Measurements from ENCODE around the gene CLCN4. TPM values are rescaled to one million over a fixed set of nuclear protein-coding genes. Genes with fewer than 3 reads are reported as not detected.

The CLCN4 gene
- total RNA-seq, 1 donor, result 0.84 TPM

GRCh38 chrX:10143071-10143983, 13.4 kb upstream of the CLCN4 start:
- no peaks in the 10 kb centered on the region for H3K9me3 ChIP-seq (ENCODE audit: low read depth, low read length)
- no peak overlapping the region for H3K4me3 ChIP-seq (ENCODE audit: low read length)
- no peaks in the 10 kb centered on the region for H3K27me3 ChIP-seq (ENCODE audit: insufficient read depth, low read length)
- no peaks in the 10 kb centered on the region for H3K4me1 ChIP-seq (ENCODE audit: insufficient read depth, low read length)

DNA sequence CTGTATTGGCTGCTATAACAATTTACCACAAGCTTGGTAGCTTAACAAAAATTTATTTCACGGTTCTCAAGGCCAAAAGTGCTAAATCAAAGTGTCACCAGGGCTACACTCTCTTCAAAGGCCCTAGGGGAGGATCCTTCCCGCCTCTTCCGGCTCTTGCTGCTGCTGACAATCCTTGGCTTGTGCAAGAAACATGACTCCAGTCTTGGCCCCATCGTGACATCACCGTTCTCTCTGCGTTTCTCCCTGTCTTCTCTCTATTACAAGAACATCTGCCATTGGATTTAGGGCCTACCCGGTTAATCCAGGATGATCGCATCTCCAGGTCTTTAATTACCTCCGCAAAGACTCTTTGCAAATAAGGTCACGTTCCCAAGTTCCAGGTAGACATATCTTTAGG, 10.4 kb upstream of the CLCN4 start:
- Histone ChIP-seq H3K4me1 (ENCODE audit: insufficient read depth, low read length) (no peaks in the 10 kb centered on the region), H3K9me3 (ENCODE audit: low read depth, low read length) (no peaks in the 10 kb centered on the region), H3K27me3 (ENCODE audit: insufficient read depth, low read length) (no peaks in the 10 kb centered on the region), H3K4me3 (ENCODE audit: low read length) (no peak overlapping the region)

- peaks cover under 1% of the 10 kb centered on the region for H3K27me3 ChIP-seq (ENCODE audit: insufficient read depth, low read length)
- H3K4me1 ChIP-seq (ENCODE audit: insufficient read depth, low read length), result peaks cover 6% of the 10 kb centered on the region
- no peaks in the 10 kb centered on the region for H3K9me3 ChIP-seq (ENCODE audit: low read depth, low read length)
- no peak overlapping the region for H3K4me3 ChIP-seq (ENCODE audit: low read length)
Measured at GRCh38 chrX:10152086-10152485, 4.7 kb upstream of the CLCN4 start.

DNA sequence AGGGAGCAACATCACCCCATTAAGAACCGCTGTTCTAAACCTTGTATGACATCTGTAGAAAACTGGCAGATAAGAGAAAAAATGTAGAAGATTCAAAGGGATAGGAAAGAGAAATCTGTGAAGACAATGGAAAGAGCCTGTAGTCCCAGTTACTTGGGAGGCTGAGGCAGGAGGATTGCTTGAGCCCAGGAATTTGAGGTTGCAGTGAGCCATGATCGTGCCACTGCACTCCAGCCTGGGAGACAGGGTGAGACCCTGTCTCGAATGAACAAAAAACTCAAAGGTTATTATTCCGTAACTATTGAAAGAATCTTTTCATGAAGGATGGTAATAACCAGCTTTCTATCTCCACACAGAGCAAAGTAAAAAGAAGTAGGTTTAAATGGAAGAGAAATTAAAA, 1.6 kb upstream of the CLCN4 start:
- no peaks in the 10 kb centered on the region for H3K9me3 ChIP-seq (ENCODE audit: low read depth, low read length)
- H3K27me3 ChIP-seq (ENCODE audit: insufficient read depth, low read length), result peaks cover 24% of the 10 kb centered on the region
- H3K4me1 ChIP-seq (ENCODE audit: insufficient read depth, low read length), result peaks cover 13% of the 10 kb centered on the region
- no peak overlapping the region for H3K4me3 ChIP-seq (ENCODE audit: low read length)

DNA sequence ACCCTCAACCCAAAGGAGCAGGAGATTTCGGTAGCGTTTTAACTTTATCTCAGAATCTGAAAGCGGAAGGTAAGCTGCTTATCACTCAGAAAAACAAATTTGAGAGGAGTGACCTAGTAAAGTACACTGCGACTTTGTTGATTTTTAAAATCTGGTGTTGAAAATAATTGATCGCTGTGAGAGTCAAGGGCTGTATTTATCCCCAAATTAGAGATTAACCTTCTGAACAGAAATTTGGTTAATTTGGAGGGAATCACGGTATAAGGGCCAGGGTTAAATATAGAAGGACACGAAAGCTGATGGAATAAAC, 212 bp downstream of the CLCN4 start:
- Histone ChIP-seq H3K27me3 (ENCODE audit: insufficient read depth, low read length) (peaks cover 27% of the 10 kb centered on the region), H3K4me1 (ENCODE audit: insufficient read depth, low read length) (peaks cover 13% of the 10 kb centered on the region), H3K4me3 (ENCODE audit: low read length) (peak overlapping the region; percentile 35), H3K9me3 (ENCODE audit: low read depth, low read length) (no peaks in the 10 kb centered on the region)

DNA sequence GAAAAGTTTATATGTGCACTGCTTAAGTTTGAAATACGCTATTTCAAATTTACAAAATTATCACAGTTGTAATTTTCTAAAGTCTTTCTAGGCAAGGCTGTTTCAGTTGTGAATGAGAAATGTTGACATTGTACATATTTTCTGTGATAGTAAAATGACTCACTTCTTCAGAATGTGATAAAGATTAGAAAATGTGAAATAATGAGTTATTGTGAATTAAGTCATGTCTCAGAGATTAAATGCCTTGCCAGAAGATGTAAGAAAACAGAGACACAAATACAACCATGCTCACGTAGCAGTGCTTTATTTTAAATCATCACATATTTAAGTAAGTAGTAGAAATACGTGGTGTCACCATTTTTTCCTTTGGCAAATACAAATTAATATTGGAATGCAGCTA, 768 bp downstream of the CLCN4 start:
- no peak overlapping the region for H3K4me3 ChIP-seq (ENCODE audit: low read length)
- peaks cover 13% of the 10 kb centered on the region for H3K4me1 ChIP-seq (ENCODE audit: insufficient read depth, low read length)
- no peaks in the 10 kb centered on the region for H3K9me3 ChIP-seq (ENCODE audit: low read depth, low read length)
- peaks cover 27% of the 10 kb centered on the region for H3K27me3 ChIP-seq (ENCODE audit: insufficient read depth, low read length)

DNA sequence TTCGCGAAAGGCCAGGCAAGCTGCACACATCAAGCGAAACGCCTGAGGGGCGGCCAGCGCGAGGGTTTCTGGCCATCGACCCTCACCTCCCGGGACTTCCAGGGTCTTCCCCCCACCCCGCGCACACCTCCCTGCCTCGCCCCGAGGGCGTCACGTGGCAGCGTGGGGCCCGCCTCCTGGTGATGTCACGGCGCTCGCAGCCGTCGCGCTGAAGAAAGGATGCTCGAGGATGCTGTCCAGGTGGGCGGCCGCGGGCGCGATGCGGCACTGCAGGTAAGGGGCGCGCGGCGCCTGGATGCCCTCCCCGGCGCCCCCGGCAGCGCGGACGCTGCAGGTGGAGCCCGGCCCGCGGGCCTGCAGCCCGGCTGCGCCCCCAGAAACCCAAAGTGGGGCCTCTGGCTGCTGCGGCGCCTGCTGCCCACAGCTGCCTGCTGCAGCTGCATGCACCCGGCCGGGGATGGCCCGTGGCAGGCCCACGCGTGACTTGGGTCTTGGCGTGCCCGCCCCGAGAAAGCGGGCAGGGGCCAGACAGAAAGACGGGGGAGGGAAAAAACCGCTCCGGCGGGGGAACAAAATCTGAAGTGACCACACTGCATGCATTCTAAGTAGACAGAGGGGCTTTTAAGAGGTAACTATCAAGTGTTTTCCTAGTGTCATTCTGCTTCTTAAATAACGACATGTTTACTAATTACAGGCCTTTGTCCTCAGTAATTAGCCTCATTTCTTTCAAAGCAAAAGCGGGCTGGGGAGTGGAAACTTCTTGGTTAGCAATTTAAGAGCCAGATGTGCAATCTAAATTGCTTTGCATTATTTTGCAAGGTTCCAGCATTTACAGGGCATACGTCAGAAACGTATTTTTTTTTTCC, 1.7 kb downstream of the CLCN4 start:
- no peaks in the 10 kb centered on the region for H3K9me3 ChIP-seq (ENCODE audit: low read depth, low read length)
- H3K27me3 ChIP-seq (ENCODE audit: insufficient read depth, low read length), result peaks cover 27% of the 10 kb centered on the region
- no peak overlapping the region for H3K4me3 ChIP-seq (ENCODE audit: low read length)

GRCh38 chrX:10159145-10159468, 2.3 kb downstream of the CLCN4 start:
- Histone ChIP-seq H3K9me3 (ENCODE audit: low read depth, low read length) (no peaks in the 10 kb centered on the region), H3K4me3 (ENCODE audit: low read length) (no peak overlapping the region), H3K4me1 (ENCODE audit: insufficient read depth, low read length) (peaks cover 13% of the 10 kb centered on the region), H3K27me3 (ENCODE audit: insufficient read depth, low read length) (peaks cover 27% of the 10 kb centered on the region)

More for the DNA sequence above, 1.7 kb downstream of the CLCN4 start:
- peaks cover 13% of the 10 kb centered on the region for H3K4me1 ChIP-seq (ENCODE audit: insufficient read depth, low read length)

DNA sequence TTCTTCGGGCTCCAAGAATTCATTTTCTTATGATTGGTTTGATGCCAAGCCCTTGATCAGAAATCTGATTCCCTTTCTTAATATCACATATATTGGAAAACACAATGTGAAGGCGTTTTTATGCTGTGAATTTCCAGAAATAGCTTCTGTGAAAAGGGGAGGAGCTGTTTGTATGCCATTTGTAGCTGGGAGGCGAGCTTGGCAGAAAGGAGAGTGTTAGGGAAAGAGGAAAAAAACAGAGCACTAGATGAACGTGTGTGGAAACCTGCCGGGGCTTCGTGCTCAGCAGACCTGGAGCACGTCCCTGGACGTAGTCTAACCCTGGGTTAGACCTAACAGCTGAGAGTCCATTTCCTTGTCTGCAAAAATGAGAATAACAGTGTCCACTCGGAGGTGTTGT, 3.4 kb downstream of the CLCN4 start:
- no peaks in the 10 kb centered on the region for H3K9me3 ChIP-seq (ENCODE audit: low read depth, low read length)

DNA sequence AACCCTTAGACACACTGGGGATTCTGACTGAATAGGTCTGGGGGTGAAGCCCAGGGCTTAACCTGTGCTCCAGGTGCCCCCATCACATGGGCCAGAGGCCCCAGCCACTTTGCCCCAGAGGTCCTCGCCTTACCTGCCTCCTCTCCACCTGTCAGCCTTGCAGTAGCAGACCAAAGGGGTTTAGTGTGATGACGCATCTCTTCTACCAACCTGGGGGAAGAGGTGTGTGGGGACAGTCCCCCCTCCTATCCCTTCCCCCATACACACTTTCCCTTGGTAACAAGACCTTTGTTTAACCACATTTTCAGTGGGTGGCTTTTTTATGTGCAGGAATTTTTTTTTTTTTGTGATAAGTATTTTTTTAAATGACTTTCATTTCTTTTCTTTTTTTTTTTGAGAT, 6.3 kb downstream of the CLCN4 start:
- H3K4me3 ChIP-seq (ENCODE audit: low read length), result no peak overlapping the region
- H3K4me1 ChIP-seq (ENCODE audit: insufficient read depth, low read length), result peaks cover 40% of the 10 kb centered on the region
- H3K27me3 ChIP-seq (ENCODE audit: insufficient read depth, low read length), result peaks cover 17% of the 10 kb centered on the region
- no peaks in the 10 kb centered on the region for H3K9me3 ChIP-seq (ENCODE audit: low read depth, low read length)

More for the DNA sequence above, 3.4 kb downstream of the CLCN4 start:
- peaks cover 27% of the 10 kb centered on the region for H3K27me3 ChIP-seq (ENCODE audit: insufficient read depth, low read length)
- H3K4me3 ChIP-seq (ENCODE audit: low read length), result no peak overlapping the region
- peaks cover 18% of the 10 kb centered on the region for H3K4me1 ChIP-seq (ENCODE audit: insufficient read depth, low read length)

- H3K9me3 ChIP-seq (ENCODE audit: low read depth, low read length), result no peaks in the 10 kb centered on the region
- H3K27me3 ChIP-seq (ENCODE audit: insufficient read depth, low read length), result peaks cover 3% of the 10 kb centered on the region
- peaks cover 43% of the 10 kb centered on the region for H3K4me1 ChIP-seq (ENCODE audit: insufficient read depth, low read length)
- H3K4me3 ChIP-seq (ENCODE audit: low read length), result no peak overlapping the region
Measured at GRCh38 chrX:10164879-10165278, 8.1 kb downstream of the CLCN4 start.

DNA sequence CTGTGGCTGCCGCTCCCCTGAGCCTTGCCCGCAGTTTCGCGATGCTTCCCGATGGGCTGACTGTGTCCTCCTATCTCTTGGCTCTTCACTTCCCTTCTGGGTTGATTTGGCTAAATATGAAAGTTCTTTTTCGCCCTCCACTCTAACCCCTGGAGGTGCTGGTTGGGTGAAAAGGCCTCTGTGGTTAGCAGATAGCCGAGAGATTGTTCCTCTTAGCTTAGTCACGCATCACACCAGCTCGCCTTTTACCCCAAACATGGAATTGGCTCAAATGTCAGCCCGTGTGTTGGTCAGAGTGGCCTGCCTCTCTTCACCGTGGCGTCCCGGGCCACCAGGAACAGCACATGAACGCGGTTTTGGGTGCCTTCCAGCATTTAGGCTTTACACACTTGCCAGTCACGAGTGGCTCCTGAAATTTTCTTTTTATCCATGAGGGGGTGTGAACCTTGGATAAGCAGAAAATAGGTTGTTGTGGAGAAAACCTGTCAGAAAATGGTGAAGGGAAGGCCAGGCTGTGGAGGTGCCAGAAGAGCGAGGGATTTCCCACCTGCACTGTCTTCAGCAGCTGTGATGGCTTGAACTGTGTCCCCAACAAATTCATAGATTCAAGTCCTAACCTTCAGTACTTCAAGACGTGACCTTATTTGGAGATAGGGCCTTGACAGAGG, 8.9 kb downstream of the CLCN4 start:
- no peaks in the 10 kb centered on the region for H3K27me3 ChIP-seq (ENCODE audit: insufficient read depth, low read length)
- H3K4me3 ChIP-seq (ENCODE audit: low read length), result no peak overlapping the region
- no peaks in the 10 kb centered on the region for H3K9me3 ChIP-seq (ENCODE audit: low read depth, low read length)
- H3K4me1 ChIP-seq (ENCODE audit: insufficient read depth, low read length), result peaks cover 48% of the 10 kb centered on the region

DNA sequence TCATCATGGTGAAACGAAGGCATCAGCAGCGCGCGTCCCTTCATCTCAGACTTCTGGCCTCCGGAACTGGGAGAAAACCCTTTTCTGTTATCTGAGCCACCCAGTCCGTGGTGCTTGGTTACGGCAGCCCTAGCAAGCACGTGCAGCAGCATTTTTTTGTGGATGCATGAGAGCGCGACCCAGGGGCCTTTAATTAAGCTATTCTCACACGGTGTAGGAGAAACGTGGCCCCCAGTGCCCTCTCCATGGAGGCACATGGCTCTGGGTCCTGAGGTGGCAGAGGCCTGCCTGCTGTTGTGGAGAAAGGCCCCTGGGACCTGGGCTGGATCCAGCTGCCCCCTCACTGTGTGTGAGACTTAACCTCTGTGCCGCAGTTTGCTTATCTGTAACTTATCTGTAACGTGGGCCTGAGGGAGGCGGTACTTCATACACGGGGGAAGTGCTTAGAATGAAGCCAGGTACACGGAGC, 9.5 kb downstream of the CLCN4 start:
- no peaks in the 10 kb centered on the region for H3K9me3 ChIP-seq (ENCODE audit: low read depth, low read length)
- no peak overlapping the region for H3K4me3 ChIP-seq (ENCODE audit: low read length)
- H3K4me1 ChIP-seq (ENCODE audit: insufficient read depth, low read length), result peaks cover 52% of the 10 kb centered on the region
- H3K27me3 ChIP-seq (ENCODE audit: insufficient read depth, low read length), result no peaks in the 10 kb centered on the region

DNA sequence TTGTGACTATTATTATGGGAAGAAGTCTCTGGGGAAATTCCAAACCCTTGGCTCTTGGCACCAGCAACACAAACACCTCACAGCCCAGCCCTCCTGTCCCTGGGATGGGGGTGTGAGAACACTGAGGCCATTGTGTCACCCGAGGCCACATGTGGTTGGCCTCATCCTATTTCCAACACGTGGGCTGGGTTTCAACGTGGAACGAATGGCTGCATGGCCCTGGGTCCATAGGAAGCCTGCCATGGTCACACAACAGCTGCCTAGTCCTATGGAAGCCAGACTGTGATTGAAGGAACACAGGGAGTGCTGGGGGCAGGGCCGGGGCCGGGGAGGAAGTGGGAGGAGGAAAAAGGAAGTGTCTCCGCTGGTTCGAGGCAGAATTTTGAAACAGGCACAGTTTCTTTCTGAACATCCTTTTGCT, 10.0 kb downstream of the CLCN4 start:
- Histone ChIP-seq H3K9me3 (ENCODE audit: low read depth, low read length) (no peaks in the 10 kb centered on the region), H3K4me3 (ENCODE audit: low read length) (no peak overlapping the region), H3K4me1 (ENCODE audit: insufficient read depth, low read length) (peaks cover 57% of the 10 kb centered on the region), H3K27me3 (ENCODE audit: insufficient read depth, low read length) (no peaks in the 10 kb centered on the region)

GRCh38 chrX:10167573-10167972, 10.8 kb downstream of the CLCN4 start:
- peaks cover 57% of the 10 kb centered on the region for H3K4me1 ChIP-seq (ENCODE audit: insufficient read depth, low read length)

More at GRCh38 chrX:10167573-10167972, 10.8 kb downstream of the CLCN4 start:
- Histone ChIP-seq H3K9me3 (ENCODE audit: low read depth, low read length) (no peaks in the 10 kb centered on the region), H3K4me3 (ENCODE audit: low read length) (no peak overlapping the region), H3K27me3 (ENCODE audit: insufficient read depth, low read length) (no peaks in the 10 kb centered on the region)
